HUES48 (cell line): ENCODE data around the gene RILPL1.
"Not testable (repeated sequence)": the region's sequence is repeated elsewhere in the genome, so short reads cannot be mapped to it uniquely, and the experiment has no call there.

Experiments
- H3K27ac ChIP-seq: one replicate; pipeline ENCODE4 v1.7.0; 2013; ENCODE audit warnings: low read depth, low read length, inconsistent platforms
- H3K27me3 ChIP-seq: 2 replicates; pipeline ENCODE4 v1.6.1; 2013; ENCODE audit warnings: mild to moderate bottlenecking, low read length; ENCODE audit not compliant: control insufficient read depth, insufficient read depth
- H3K36me3 ChIP-seq: 2 replicates; pipeline ENCODE4 v1.6.1; 2013; ENCODE audit warnings: low read length; ENCODE audit not compliant: control insufficient read depth, insufficient read depth
- H3K4me1 ChIP-seq: 2 replicates; pipeline ENCODE4 v1.6.1; 2013; ENCODE audit warnings: mild to moderate bottlenecking, low read length; ENCODE audit not compliant: control insufficient read depth, insufficient read depth
- H3K4me3 ChIP-seq: 2 replicates; pipeline ENCODE4 v1.5.1; 2013; ENCODE audit warnings: mild to moderate bottlenecking, low read depth, low read length
- H3K9ac ChIP-seq: 2 replicates; pipeline ENCODE4 v1.6.1; 2013; ENCODE audit warnings: mild to moderate bottlenecking, low read depth, low read length, moderate library complexity
- H3K9me3 ChIP-seq: 2 replicates; pipeline ENCODE4 v1.6.1; 2013; ENCODE audit warnings: low read length; ENCODE audit not compliant: control insufficient read depth, insufficient read depth

RILPL1 gene

GRCh38 chr12:123554136-123554535, 20.6 kb upstream of the RILPL1 start:
- not testable (repeated sequence) for H3K27me3 ChIP-seq, H3K27ac ChIP-seq, H3K9me3 ChIP-seq, H3K4me1 ChIP-seq, H3K36me3 ChIP-seq, H3K4me3 ChIP-seq, H3K9ac ChIP-seq

GRCh38 chr12:123550700-123551099, 17.2 kb upstream of the RILPL1 start:
- H3K9ac ChIP-seq: no peak overlapping the region
- no peaks in the 10 kb centered on the region for H3K27me3 ChIP-seq
- H3K9me3 ChIP-seq: 0 out of 2 replicates have a peak, but pooled peaks cover 2% of the 10 kb centered on the region
- no peak overlapping the region for H3K27ac ChIP-seq
- no peaks in the 10 kb centered on the region for H3K36me3 ChIP-seq
- no peak overlapping the region for H3K4me3 ChIP-seq
- no peaks in the 10 kb centered on the region for H3K4me1 ChIP-seq

DNA sequence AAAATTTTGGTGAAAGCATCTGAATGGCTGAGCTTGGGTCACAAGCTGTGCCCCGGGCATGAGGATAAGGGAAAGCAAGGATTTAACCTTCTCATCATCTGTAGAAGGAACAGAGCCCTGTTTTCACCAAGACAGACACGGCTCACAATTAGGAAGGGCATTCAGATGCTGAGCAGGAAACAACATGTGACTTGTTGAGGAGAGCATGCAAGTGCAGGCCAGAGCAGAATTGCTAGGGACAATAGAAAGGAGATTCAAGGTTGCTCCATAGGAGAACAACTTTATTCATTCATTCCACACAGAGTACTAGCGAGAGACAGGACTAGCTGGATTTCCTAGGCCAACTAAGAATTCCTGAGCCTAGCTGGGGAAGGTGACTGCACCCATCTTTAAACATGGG, 14.6 kb upstream of the RILPL1 start:
- no peak overlapping the region for H3K27ac ChIP-seq
- no peak overlapping the region for H3K4me3 ChIP-seq
- no peaks in the 10 kb centered on the region for H3K27me3 ChIP-seq
- no peaks in the 10 kb centered on the region for H3K36me3 ChIP-seq
- no peak overlapping the region for H3K9ac ChIP-seq
- 0 out of 2 replicates have a peak, but pooled peaks cover 2% of the 10 kb centered on the region for H3K9me3 ChIP-seq
- no peaks in the 10 kb centered on the region for H3K4me1 ChIP-seq

GRCh38 chr12:123546281-123546680, 12.8 kb upstream of the RILPL1 start:
- H3K4me1 ChIP-seq: no peaks in the 10 kb centered on the region
- no peak overlapping the region for H3K4me3 ChIP-seq
- H3K27ac ChIP-seq: no peak overlapping the region
- 0 out of 2 replicates have a peak, but pooled peaks cover 2% of the 10 kb centered on the region for H3K9me3 ChIP-seq
- no peaks in the 10 kb centered on the region for H3K36me3 ChIP-seq
- H3K9ac ChIP-seq: no peak overlapping the region
- no peaks in the 10 kb centered on the region for H3K27me3 ChIP-seq

DNA sequence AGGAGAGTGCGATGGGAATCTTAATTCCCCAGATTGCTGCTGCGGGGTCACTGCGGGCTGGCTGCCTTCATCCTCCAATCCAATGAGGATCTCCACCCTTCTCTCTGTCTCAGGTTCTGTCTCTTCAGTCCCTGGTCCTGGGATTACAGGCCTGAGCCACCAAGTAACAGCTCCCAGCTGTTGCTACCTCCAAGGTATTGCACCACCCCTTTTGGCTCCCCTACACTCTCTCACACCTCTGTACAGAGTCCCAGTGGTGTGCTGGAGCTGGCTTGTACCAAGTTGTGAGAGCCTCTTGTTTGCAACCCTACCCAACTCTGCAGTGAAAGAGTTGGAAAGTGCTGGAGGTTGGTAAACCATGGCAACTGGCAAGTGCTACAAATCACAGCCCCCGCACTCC, 10.0 kb upstream of the RILPL1 start:
- H3K9me3 ChIP-seq: 0 out of 2 replicates have a peak, but pooled peaks cover 2% of the 10 kb centered on the region
- no peak overlapping the region for H3K9ac ChIP-seq
- H3K27me3 ChIP-seq: no peaks in the 10 kb centered on the region
- no peaks in the 10 kb centered on the region for H3K4me1 ChIP-seq
- no peaks in the 10 kb centered on the region for H3K36me3 ChIP-seq
- H3K4me3 ChIP-seq: no peak overlapping the region
- H3K27ac ChIP-seq: no peak overlapping the region

DNA sequence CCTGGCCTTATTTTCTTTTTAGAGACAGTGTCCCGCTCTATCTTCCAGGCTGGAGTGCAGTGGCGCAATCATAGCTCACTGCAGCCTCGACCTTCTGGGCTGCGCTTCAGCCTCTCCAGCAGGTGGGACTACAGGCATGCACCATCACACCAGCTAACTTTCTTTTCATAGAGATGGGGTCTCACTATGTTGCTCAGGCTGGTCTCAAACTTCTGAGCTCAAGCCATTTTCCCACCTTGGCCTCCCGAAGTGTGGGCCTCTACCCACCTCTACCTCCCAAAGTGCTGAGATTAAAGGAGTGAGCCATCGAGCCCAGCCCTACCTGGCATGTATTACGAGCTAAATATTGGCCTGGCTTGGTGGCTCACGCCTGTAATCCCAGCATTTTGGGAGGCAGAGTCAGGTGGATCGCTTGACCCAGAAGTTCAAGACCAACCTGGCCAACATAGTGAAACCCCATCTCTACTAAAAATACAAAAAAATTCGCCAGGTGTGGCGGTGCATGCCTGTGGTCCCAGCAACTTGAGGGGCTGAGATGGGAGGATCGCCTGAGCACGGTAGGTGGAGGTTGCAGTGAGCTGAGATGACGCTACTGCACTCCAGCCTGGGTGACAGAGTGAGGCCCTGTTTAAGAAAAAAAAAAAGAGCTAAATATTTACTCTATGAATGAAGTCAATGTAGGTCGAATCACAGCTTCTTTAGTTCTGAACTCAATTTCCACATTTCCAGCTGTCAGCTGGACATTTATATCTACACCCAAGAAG, 7.6 kb upstream of the RILPL1 start:
- Histone ChIP-seq H3K27ac (no peak overlapping the region), H3K4me3 (no peak overlapping the region), H3K27me3 (no peaks in the 10 kb centered on the region), H3K9me3 (no peaks in the 10 kb centered on the region), H3K9ac (no peak overlapping the region), H3K4me1 (no peaks in the 10 kb centered on the region), H3K36me3 (no peaks in the 10 kb centered on the region)

- H3K36me3 ChIP-seq, H3K4me1 ChIP-seq, H3K4me3 ChIP-seq, H3K27me3 ChIP-seq, H3K9ac ChIP-seq, H3K27ac ChIP-seq, H3K9me3 ChIP-seq: not testable (repeated sequence)
These were observed 2.4 kb upstream of the RILPL1 start for GRCh38 chr12:123535952-123536351.

- no peak overlapping the region for H3K27ac ChIP-seq
- peak overlapping the region; percentile 90 for H3K4me3 ChIP-seq
- H3K4me1 ChIP-seq: no peaks in the 10 kb centered on the region; the same call in 1 of the 2 replicates
- peaks cover 6% of the 10 kb centered on the region; the same call in 1 of the 2 replicates for H3K36me3 ChIP-seq
- no peaks in the 10 kb centered on the region for H3K9me3 ChIP-seq
- H3K9ac ChIP-seq: peak overlapping the region; percentile 72; the same call in 1 of the 2 replicates
- H3K27me3 ChIP-seq: no peaks in the 10 kb centered on the region; the same call in 1 of the 2 replicates
These were observed 490 bp downstream of the RILPL1 start for GRCh38 chr12:123532808-123533649.

DNA sequence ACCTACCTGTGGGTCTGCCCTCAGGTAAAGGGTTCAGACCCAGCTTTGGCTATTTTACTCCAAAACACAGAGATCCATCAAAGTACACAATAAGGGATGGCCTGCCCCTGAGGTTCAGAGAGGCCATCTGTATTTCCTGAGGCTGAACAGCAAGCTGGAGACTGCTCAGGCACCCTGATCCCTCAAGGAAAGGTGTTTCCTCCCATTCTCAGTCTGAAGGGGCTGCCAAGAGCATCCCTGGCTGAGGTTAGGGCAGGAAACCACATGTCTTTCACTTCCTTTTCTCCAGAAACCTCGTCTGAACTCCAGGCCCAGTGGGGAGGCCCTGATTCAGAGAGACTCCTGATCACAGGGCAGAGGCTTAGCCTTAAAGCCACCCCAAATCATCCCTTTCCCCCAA, 1.5 kb downstream of the RILPL1 start:
- H3K27ac ChIP-seq: no peak overlapping the region
- H3K27me3 ChIP-seq: no peaks in the 10 kb centered on the region; the same call in 1 of the 2 replicates
- H3K36me3 ChIP-seq: peaks cover 6% of the 10 kb centered on the region; the same call in 1 of the 2 replicates
- H3K9ac ChIP-seq: no peak overlapping the region
- no peak overlapping the region for H3K4me3 ChIP-seq
- no peaks in the 10 kb centered on the region for H3K9me3 ChIP-seq
- no peaks in the 10 kb centered on the region; the same call in 1 of the 2 replicates for H3K4me1 ChIP-seq

DNA sequence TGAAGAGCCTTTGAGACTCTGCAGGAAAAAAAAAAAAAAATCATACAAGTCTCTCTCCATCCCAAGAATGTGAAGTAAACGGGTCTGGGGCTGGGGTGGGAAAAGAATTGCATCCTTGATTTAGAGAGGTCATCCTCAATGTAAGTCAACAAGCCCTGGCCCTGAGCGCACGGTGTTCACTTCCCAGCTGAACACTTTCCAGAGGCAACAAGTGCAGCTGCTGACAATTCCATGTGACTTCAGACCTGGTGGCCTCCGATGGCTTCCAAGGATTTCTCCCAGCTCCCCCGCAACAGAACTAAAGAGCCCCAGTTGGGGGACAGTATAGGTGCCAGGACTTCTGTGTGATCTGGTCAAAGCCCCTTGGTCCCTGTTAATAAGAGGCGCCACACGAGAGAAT, 2.4 kb downstream of the RILPL1 start:
- Histone ChIP-seq H3K27ac (no peak overlapping the region), H3K27me3 (no peaks in the 10 kb centered on the region; the same call in 1 of the 2 replicates), H3K4me3 (no peak overlapping the region), H3K9me3 (no peaks in the 10 kb centered on the region), H3K9ac (no peak overlapping the region), H3K36me3 (peaks cover 6% of the 10 kb centered on the region; the same call in 1 of the 2 replicates), H3K4me1 (no peaks in the 10 kb centered on the region; the same call in 1 of the 2 replicates)

DNA sequence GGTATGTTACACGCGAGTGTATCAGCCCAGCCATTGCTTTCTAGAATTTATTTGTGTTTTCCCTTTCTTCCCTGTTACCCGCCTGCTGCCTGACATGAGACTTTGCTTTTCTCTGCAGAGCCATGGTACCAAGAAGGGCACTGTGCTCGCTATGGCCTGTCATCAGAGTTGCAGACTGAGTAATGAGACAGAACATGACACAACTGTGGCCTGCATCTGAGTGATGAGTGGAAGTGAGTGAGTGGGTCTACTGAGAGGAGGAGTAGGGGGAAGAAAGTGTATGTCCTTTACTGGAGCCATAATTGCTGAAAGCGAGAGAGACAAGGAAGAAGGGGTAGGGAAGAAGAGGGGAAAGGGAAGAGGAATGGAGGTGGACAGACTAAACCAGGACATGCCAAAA, 2.9 kb downstream of the RILPL1 start:
- Histone ChIP-seq H3K9ac (no peak overlapping the region), H3K4me1 (no peaks in the 10 kb centered on the region; the same call in 1 of the 2 replicates), H3K36me3 (peaks cover 6% of the 10 kb centered on the region; the same call in 1 of the 2 replicates)

More for the DNA sequence above, 2.9 kb downstream of the RILPL1 start:
- H3K27me3 ChIP-seq: no peaks in the 10 kb centered on the region; the same call in 1 of the 2 replicates
- H3K9me3 ChIP-seq: no peaks in the 10 kb centered on the region
- H3K27ac ChIP-seq: no peak overlapping the region
- H3K4me3 ChIP-seq: no peak overlapping the region
